Inferior parietal cortex (tissue), 1 donor: ENCODE results near the gene SRP68.
"Not testable (repeated sequence)": the region's sequence is repeated elsewhere in the genome, so short reads cannot be mapped to it uniquely, and the experiment has no call there.

ENCODE experiments used
- DNase-seq: peaks from one replicate; pipeline ENCODE4 v3.0.0-alpha.2; 2016; ENCODE audit errors: extremely low spot score

The SRP68 gene

DNA sequence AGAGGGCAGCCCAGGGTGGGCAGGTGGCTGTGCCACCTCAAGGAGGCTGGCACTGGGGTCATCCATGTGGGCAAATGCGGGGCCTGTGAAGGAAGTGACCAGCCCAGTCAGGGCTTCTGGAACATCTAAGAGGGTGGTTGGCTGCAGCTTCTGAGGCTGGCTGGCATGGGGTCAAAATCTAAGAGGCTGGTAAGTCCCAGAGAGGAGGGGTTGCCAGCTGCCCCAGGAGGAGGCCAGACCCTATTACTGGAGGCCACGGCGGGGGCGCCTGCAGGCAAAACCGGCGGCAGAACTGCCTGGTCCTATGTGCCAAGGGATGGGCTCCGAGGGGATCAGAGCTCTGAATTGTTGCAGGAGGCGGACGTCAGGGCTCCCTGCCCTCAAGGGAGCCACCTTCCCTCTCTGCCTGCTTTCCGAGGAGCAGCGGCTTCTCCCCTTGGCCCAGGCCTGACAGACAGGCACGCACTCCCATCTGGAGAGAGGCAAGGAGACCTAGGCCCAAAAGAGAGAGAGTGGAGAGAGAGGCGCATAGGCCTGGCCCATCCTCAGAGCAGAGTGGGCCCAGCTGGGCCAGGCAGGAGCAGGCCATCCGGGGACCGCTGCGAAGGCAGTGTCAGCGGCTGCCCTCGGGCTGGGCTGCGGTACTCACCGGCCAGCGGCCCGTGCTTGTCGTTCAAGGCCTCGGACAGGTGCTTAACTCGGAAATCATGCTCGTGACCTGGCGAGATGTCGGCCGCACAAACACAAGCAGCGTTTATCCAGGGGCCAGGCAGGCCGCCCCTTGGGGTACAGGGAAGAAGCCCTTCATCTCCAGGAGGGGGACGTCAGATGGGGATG is 17.6 kb upstream of the SRP68 start:
- no peak for DNase-seq

- DNase-seq, result no peak
These were observed 16.7 kb upstream of the SRP68 start for GRCh38 chr17:76088868-76089576.

DNA sequence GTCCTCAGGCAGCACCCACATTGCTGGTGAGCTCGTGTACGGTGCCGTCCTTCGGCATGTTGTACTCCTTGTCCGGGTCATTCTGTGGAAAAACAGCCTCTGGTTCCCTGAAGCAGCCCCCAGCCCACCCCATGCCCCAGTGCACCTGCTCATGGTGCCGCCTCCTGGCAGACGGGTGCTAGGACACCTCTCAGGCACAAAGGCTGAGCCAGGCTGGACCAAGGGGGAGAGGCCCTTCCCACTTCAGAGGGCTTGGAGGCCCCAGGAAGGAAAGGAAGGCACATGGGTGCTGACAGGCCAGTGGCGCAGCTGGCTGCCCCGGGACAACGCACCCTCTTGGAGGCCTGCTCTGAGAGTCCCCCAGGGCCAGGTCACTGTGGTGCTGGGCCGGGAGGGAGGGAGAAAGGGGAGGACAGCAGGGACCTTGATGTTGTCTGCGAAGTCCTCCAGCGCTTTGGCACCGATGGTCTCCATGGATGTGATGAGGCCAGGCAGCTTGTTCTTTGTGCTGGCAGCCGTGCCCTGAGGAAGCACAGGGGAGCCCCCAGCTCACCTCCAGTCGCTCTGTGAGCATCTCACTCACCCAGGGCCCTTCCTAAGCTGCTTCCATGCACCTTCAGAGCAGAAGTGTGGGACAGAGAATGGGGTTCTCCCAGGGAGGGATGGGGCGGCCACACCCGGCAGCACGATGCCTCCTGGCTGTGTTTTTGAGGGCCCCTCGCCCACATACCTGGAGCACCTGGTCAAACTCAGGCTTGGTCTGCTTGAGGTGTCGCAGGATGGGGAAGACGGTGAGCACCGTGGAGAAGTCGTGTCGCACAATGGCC is 15.9 kb upstream of the SRP68 start:
- no peak for DNase-seq

DNA sequence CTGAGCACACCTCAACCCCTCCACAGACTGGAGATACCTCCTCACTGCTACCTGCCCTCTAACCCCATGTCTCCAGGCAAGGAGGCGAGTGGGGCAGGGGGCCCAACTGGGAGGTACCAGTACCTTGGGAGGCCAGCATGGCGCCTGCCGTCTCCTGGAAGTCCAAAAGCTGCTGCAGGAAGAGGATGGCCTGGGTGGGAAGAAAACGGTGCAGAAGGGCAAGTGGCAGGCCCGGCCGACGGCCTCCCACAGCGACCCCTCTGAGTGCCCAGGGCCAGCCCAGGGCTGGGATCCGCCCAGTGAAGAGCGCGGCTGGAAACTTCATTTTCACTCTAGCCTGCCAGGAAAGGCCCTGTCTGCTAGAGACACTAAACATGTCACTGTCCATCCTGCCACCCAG is 15.2 kb upstream of the SRP68 start:
- no peak for DNase-seq

- no peak for DNase-seq
These were observed 14.1 kb upstream of the SRP68 start for GRCh38 chr17:76086384-76086783.

DNA sequence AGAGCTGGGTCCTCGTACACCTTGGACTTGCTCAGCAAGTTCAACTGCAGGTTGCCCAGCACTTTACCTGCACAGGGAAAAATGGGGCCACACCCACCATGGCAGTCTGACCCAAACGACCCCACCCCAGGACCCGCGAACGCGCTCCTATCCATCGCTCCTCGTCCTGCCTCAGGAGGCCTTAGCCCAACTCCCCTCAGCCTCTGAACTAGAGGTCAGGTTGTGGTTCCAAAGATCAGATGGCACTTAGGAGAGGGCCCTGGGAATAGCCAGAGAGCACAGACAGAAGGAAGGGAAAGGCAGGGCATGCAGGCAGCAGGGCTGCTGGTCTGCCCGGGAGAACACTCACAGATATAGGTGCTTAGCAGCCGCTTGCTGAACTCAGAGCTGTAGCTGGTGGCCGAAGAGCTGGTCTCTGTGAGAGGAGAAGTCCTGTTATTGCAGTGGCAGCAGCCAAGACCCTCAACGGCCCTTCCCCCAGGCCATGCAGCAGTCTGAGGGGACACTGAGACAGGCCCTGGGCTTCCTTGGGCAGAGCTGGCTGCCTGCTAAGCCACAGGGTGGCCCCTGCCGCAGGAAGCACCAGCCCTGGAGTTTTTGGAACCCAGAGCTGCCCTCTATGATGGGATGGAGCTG is 13.5 kb upstream of the SRP68 start:
- DNase-seq, result no peak

GRCh38 chr17:76085066-76085730 is 12.9 kb upstream of the SRP68 start:
- no peak for DNase-seq

GRCh38 chr17:76083536-76084182 is 11.3 kb upstream of the SRP68 start:
- no peak for DNase-seq

DNA sequence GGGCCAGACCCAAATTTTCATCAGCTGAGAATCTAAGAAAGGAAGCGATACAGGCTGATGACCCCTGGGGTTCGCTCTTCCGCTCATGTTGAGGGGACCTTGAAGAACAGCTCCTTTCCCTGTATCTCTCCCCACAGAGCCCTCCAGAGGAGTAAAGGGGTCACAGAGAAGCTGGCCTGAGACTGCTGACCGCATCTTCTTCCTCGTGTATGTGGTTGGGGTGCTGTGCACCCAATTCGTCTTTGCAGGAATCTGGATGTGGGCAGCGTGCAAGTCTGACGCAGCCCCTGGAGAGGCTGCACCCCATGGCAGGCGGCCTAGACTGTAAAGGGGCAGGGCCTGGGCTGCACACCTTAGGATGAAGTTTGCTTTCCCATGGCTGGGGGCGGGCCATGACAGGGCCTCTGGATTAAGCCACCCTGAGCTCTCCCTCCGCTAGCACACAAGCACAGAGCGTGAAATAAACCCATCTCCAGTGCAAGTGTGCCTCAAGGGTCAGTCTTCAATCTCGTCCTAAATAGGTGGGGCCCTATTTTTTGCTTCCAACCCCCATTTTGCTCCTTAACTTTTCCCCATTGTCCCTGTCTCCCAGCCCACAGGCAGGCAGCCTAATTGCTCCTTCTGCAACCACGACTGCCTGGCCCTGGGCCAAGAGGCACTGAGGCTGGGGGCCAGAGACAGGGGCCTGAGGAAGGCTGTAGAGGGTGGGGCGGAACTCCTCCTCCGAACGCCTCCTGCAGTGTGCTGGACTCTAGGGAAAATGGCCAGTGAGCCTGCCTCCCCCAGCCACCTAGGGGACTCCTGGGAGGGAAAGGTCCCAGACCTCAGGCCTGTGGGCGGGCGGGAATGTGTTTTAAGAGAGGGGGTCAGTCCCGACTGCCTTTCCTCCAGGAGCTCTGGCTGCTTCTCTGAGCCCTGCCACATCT is 10.3 kb upstream of the SRP68 start:
- no peak for DNase-seq

- DNase-seq, result no peak
These were observed 9.2 kb upstream of the SRP68 start for GRCh38 chr17:76081295-76082210.

- DNase-seq, result no peak
These were observed 8.5 kb upstream of the SRP68 start for GRCh38 chr17:76080768-76081287.

GRCh38 chr17:76079956-76080767 is 7.8 kb upstream of the SRP68 start:
- no peak for DNase-seq

DNA sequence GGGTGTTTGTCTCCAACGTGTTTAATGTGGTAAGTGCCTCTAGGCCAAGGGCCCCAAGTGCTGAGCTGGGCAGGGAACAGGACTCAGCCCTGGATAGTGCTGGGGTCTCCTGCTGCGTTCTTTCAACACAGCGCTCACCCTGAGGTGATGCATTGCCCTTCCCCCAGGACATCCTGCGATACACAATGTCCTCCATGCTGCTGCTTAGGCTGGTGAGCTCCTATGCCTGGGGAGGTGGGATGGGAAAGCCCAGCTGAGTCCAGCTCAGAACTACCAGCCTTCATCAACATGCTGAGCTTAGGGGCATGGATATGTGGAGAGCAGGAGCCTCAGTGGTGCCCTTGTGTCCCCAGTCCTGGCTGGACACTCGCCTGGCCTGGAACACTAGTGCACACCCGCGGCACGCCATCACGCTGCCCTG is 7.2 kb upstream of the SRP68 start:
- no peak for DNase-seq

GRCh38 chr17:76078860-76079534 is 6.7 kb upstream of the SRP68 start, which contains the start of gene ZACN:
Gene ZACN (plus strand): TSS chr17:76079182. CDS start chr17:76079265, 83 bp downstream.
- no peak for DNase-seq

DNA sequence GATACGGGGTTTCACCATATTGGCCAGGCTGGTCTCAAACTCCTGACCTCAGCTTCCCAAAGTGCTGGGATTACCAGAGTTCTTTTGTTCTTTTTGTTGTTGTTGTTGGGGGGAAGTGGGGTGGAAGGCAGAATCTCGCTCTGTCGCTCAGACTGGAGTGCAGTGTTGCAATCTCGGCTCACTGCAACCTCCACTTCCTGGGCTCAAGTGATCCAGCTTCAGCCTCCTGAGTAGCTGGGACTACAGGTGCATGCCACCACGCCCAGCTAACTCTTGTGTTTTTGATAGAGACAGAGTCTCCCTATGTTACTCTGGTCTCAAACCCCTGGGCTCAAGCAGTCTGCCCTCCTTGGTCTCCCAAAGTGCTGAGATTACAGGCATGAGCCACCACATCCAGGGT is 6.1 kb upstream of the SRP68 start:
- not testable (repeated sequence) for DNase-seq

DNA sequence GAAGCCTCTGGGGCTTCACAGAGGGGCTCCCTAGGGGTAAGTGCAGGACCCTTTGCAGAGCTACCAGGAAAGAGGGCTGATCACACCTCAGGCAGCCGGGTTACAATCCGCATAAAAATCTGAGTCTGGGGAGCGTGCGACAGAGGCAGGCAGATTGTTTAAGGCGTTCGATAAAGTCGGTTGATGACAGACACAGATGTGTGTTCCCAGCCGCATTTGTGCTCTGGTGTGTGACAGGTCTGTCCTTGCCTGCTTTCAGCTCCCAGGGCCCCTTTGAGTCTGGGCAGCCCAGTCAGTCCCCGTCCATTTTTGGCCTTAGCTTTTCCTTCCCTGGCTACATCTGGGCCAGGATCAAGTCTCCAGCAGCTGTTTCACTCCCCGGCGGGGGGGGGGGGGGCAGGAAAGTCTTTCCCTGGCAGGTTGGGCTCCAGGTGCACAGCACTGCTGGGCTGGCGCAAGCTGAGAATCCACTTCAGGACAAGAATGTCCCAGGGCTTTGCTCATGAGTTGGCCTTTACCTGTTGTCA is 5.3 kb upstream of the SRP68 start:
- no peak for DNase-seq
